CD4-positive, alpha-beta T cell (primary cell): ENCODE measurements around the gene FSTL3. TPM values are rescaled to one million over a fixed set of nuclear protein-coding genes. Genes with fewer than 3 reads are reported as not detected.

ENCODE experiments used
- ATAC-seq: fragments of 200-7000 bp; cut with Tn5 transposase; one replicate; pipeline ENCODE4 v1.10.0; 2022; ENCODE audit warnings: mild to moderate bottlenecking; ENCODE audit not compliant: poor library complexity
- CTCF ChIA-PET: fragments of 350-600 bp; sonication (Branson Sonifier 250); formaldehyde crosslinking; loops from one replicate; lab custom pipeline; 2021; ENCODE audit warnings: antibody characterized with exemption, inconsistent platforms; lab: Charles Lee
- POLR2A ChIA-PET: fragments of 350-600 bp; sonication (Branson Sonifier 250); formaldehyde crosslinking; loops from one replicate; lab custom pipeline; 2021; ENCODE audit warnings: antibody characterized with exemption, inconsistent platforms; lab: Charles Lee
- DNase-seq, 14 experiments: peaks; one replicate each; pipeline ENCODE4 v3.0.0-alpha.2; 2013 to 2020; ENCODE audit warnings: mixed read lengths in 2 of 14
- H3K27ac ChIP-seq, 2 donors: one replicate each; pipeline versions ENCODE4 v1.5.1 to v1.7.0; 2013; ENCODE audit warnings: low read length in 2 of 2, low read depth in 1 of 2, mild to moderate bottlenecking in 1 of 2
- H3K27me3 ChIP-seq, 2 experiments: 1 replicate in 1 of 2; 2 replicates in 1 of 2; pipeline versions ENCODE4 v1.6.1 to v1.7.0; 2013; ENCODE audit warnings: low read length in 2 of 2, control low read depth in 1 of 2, mild to moderate bottlenecking in 1 of 2, moderate library complexity in 1 of 2; ENCODE audit not compliant: insufficient read depth in 2 of 2, control insufficient read depth in 1 of 2
- H3K36me3 ChIP-seq: one replicate; pipeline ENCODE4 v1.6.1; 2013; ENCODE audit warnings: low read length, control low read depth; ENCODE audit not compliant: insufficient read depth
- H3K4me1 ChIP-seq: one replicate; pipeline ENCODE4 v1.6.1; 2013; ENCODE audit warnings: low read length, control low read depth; ENCODE audit not compliant: insufficient read depth
- H3K4me3 ChIP-seq: one replicate; pipeline ENCODE4 v1.5.1; 2013; ENCODE audit warnings: mild to moderate bottlenecking, low read length, moderate library complexity
- H3K9me3 ChIP-seq, 2 experiments: 1 replicate in 1 of 2; 2 replicates in 1 of 2; pipeline versions ENCODE4 v1.6.1 to v1.7.0; 2013; ENCODE audit warnings: low read length in 2 of 2, mild to moderate bottlenecking in 2 of 2, control low read depth in 1 of 2, moderate library complexity in 1 of 2; ENCODE audit not compliant: control insufficient read depth in 1 of 2, insufficient read depth in 1 of 2
- H3K27ac Mint-ChIP-seq: one replicate; pipeline ENCODE4 v1.8.0; 2020; ENCODE audit warnings: mixed read lengths
- H3K27me3 Mint-ChIP-seq: one replicate; pipeline ENCODE4 v1.8.0; 2021; ENCODE audit warnings: mixed read lengths
- H3K36me3 Mint-ChIP-seq: one replicate; pipeline ENCODE4 v1.8.0; 2021; ENCODE audit warnings: low read depth, mixed read lengths
- H3K4me1 Mint-ChIP-seq: one replicate; pipeline ENCODE4 v1.8.0; 2021; ENCODE audit warnings: low read depth, mixed read lengths
- H3K4me3 Mint-ChIP-seq: one replicate; pipeline ENCODE4 v1.8.0; 2020; ENCODE audit warnings: mild to moderate bottlenecking, mixed read lengths
- H3K9me3 Mint-ChIP-seq: one replicate; pipeline ENCODE4 v1.8.0; 2020; ENCODE audit warnings: mixed read lengths
- intact Hi-C, 2 experiments: fragments of 100-400 bp; cut with DNase I in 1 of 2; cut with micrococcal nuclease in 1 of 2; formaldehyde crosslinking; loops; one replicate each; pipeline versions ENCODE4 v1.15.1 to v1.9.0; 2023 to 2025; cut with DNase I, micrococcal nuclease
- total RNA-seq, 174 experiments: library from RNA in 2 of 174; stranded (reverse) in 2 of 174; gene quantifications; one replicate each; pipeline ENCODE4 v1.2.3 and lab custom pipeline; 2021 to 2026
- TF ChIP-seq, protein P1 (sequence below): fragments of 200-600 bp; IDR thresholded peaks from one replicate; pipeline ENCODE4 v1.8.0; 2022; ENCODE audit warnings: antibody characterized with exemption, mild to moderate bottlenecking

Gene FSTL3
- total RNA-seq, 2 experiments from 2014 or later: 2.2 to 3.4 TPM

DNA sequence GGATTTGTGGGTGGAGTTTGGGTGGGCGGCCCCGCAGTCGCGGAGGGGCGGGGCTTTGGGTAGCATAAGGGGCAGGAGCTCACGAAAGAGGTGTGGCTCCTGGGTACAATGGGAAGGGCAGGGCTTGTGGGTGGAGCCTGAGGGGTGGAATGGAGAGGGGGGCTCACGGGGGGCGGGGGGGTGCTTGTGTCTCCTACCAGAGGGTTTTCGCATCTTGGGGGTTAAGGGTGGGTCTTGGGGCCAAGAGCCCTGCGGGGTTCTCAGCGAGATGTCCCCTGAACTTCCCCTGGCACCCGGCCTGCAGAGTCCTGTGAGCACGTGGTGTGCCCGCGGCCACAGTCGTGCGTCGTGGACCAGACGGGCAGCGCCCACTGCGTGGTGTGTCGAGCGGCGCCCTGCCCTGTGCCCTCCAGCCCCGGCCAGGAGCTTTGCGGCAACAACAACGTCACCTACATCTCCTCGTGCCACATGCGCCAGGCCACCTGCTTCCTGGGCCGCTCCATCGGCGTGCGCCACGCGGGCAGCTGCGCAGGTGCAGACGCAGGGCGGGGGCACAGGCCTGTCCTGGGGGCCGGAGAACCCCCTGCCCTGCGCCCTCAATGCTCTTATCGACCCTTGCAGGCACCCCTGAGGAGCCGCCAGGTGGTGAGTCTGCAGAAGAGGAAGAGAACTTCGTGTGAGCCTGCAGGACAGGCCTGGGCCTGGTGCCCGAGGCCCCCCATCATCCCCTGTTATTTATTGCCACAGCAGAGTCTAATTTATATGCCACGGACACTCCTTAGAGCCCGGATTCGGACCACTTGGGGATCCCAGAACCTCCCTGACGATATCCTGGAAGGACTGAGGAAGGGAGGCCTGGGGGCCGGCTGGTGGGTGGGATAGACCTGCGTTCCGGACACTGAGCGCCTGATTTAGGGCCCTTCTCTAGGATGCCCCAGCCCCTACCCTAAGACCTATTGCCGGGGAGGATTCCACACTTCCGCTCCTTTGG is 5.1 kb downstream of the FSTL3 start:
- Histone ChIP-seq H3K4me1 (peaks cover 35% of the 10 kb centered on the region), H3K9me3 (peaks cover 0 to 21% of the 10 kb centered on the region in 2 experiments), H3K4me3 (peak overlapping the region; percentile 52), H3K36me3 (no peaks in the 10 kb centered on the region), H3K27me3 (peaks cover 5 to 6% of the 10 kb centered on the region in 2 experiments), H3K27ac (peak overlapping the region; percentile 66 to 82)
- Mint-ChIP-seq H3K4me1 (no peaks in the 10 kb centered on the region), H3K4me3 (peak overlapping the region; percentile 97), H3K27me3 (peaks cover 4% of the 10 kb centered on the region), H3K27ac (peak overlapping the region; percentile 88), H3K9me3 (no peaks in the 10 kb centered on the region), H3K36me3 (no peaks in the 10 kb centered on the region)
- DNase-seq: peak in 10 of 14 experiments; percentile 78 to 96 (median 91)
- TF ChIP-seq, protein P1, sequence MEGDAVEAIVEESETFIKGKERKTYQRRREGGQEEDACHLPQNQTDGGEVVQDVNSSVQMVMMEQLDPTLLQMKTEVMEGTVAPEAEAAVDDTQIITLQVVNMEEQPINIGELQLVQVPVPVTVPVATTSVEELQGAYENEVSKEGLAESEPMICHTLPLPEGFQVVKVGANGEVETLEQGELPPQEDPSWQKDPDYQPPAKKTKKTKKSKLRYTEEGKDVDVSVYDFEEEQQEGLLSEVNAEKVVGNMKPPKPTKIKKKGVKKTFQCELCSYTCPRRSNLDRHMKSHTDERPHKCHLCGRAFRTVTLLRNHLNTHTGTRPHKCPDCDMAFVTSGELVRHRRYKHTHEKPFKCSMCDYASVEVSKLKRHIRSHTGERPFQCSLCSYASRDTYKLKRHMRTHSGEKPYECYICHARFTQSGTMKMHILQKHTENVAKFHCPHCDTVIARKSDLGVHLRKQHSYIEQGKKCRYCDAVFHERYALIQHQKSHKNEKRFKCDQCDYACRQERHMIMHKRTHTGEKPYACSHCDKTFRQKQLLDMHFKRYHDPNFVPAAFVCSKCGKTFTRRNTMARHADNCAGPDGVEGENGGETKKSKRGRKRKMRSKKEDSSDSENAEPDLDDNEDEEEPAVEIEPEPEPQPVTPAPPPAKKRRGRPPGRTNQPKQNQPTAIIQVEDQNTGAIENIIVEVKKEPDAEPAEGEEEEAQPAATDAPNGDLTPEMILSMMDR: no peak
- ChIA-PET CTCF (interaction anchor here (2.0 to 2.7 kb wide), 3 partner anchors 21 to 171 kb away, joined by 8 to 17 read pairs (median 14); no protein-coding TSS in a partner anchor), POLR2A (interaction anchor here (0.6 to 4.4 kb wide), 5 partner anchors 18 to 924 kb away, joined by 3 to 45 read pairs (median 5); partner anchors contain the start of genes POLRMT, PTBP1, RNF126 and UQCR11)
- peak; percentile 70 for ATAC-seq
- intact Hi-C loops: loop anchor here (1.0 to 5.0 kb wide), 3 partner anchors 71 to 116 kb away; partner anchors contain the start of genes BSG (in 1 of the 2) and PTBP1 (in 1 of the 2)

GRCh38 chr19:682678-683320 is 6.6 kb downstream of the FSTL3 start:
- no peaks in the 10 kb centered on the region for H3K36me3 Mint-ChIP-seq
- no peaks in the 10 kb centered on the region for H3K4me1 Mint-ChIP-seq
- intact Hi-C loops: loop anchor here in 1 of 2 experiments (5.0 kb wide), 1 partner anchor 110 kb away; the partner anchor contains the start of gene BSG
- H3K27me3 ChIP-seq: no peaks in the 10 kb centered on the region
- H3K9me3 ChIP-seq: peaks cover 0 to 19% of the 10 kb centered on the region in 2 experiments
- H3K4me3 Mint-ChIP-seq: no peak overlapping the region
- H3K4me3 ChIP-seq: no peak overlapping the region
- H3K36me3 ChIP-seq: no peaks in the 10 kb centered on the region
- peaks cover 22% of the 10 kb centered on the region for H3K4me1 ChIP-seq
- H3K27me3 Mint-ChIP-seq: no peaks in the 10 kb centered on the region
- POLR2A ChIA-PET: no interaction called here
- ATAC-seq (no peak), DNase-seq (peak in 1 of 14 experiments; percentile 46)
- no peak overlapping the region for H3K27ac ChIP-seq
- H3K9me3 Mint-ChIP-seq: no peaks in the 10 kb centered on the region
- no peak overlapping the region for H3K27ac Mint-ChIP-seq
- CTCF ChIA-PET: no interaction called here
- TF ChIP-seq, protein P1: no peak

- Histone ChIP-seq H3K27me3 (no peaks in the 10 kb centered on the region), H3K36me3 (no peaks in the 10 kb centered on the region), H3K4me3 (no peak overlapping the region), H3K4me1 (peaks cover 12% of the 10 kb centered on the region), H3K27ac (no peak overlapping the region), H3K9me3 (peaks cover 0 to 18% of the 10 kb centered on the region in 2 experiments)
- Mint-ChIP-seq H3K27ac (no peak overlapping the region), H3K27me3 (no peaks in the 10 kb centered on the region), H3K9me3 (no peaks in the 10 kb centered on the region), H3K36me3 (no peaks in the 10 kb centered on the region), H3K4me3 (no peak overlapping the region), H3K4me1 (no peaks in the 10 kb centered on the region)
- ATAC-seq (no peak), DNase-seq (peak in 1 of 14 experiments; percentile 23)
- POLR2A ChIA-PET: no interaction called here
- intact Hi-C loops: no loop called here
- TF ChIP-seq, protein P1: no peak
- CTCF ChIA-PET: no interaction called here
Observed at GRCh38 chr19:685454-685931, 9.3 kb downstream of the FSTL3 start.
